Keratinocyte (primary cell): ENCODE results near the gene SH2B3. TPM values are rescaled to one million over a fixed set of nuclear protein-coding genes. Genes with fewer than 3 reads are reported as not detected.

Source experiments
- DNase-seq: peaks from one replicate; pipeline ENCODE4 v3.0.0-alpha.2; 2011; ENCODE audit warnings: low read depth, missing footprints, low spot score
- FAIRE-seq: peaks from 2 replicates; lab custom pipeline; 2011; peaks lifted over from hg19 to GRCh38; lab: Jason Lieb, UNC
- H2AFZ ChIP-seq: 2 replicates; pipeline ENCODE4 v1.6.0; 2012; ENCODE audit warnings: low read length, control low read depth, inconsistent platforms; ENCODE audit not compliant: control insufficient read depth
- H3K27ac ChIP-seq: 2 replicates; pipeline ENCODE4 v1.5.1; 2011; ENCODE audit warnings: low read length; ENCODE audit not compliant: control insufficient read depth, insufficient read depth
- H3K27me3 ChIP-seq: 3 replicates; pipeline ENCODE4 v1.6.0; 2011; ENCODE audit warnings: low read length; ENCODE audit not compliant: control insufficient read depth, insufficient read depth; ENCODE audit errors: extremely low read depth
- H3K36me3 ChIP-seq, 2 experiments: 2 replicates in 1 of 2; 3 replicates in 1 of 2; pipeline ENCODE4 v1.5.1; 2011; ENCODE audit warnings: low read length in 2 of 2, mild to moderate bottlenecking in 1 of 2; ENCODE audit not compliant: control insufficient read depth in 2 of 2, insufficient read depth in 2 of 2; ENCODE audit errors: extremely low read depth in 1 of 2
- H3K4me1 ChIP-seq: 3 replicates; pipeline ENCODE4 v1.5.1; 2011; ENCODE audit warnings: low read length; ENCODE audit not compliant: control insufficient read depth, insufficient read depth; ENCODE audit errors: extremely low read depth
- H3K4me2 ChIP-seq: 3 replicates; pipeline ENCODE4 v1.6.0; 2011; ENCODE audit warnings: low read depth, low read length; ENCODE audit not compliant: control insufficient read depth, insufficient read depth; ENCODE audit errors: extremely low read depth
- H3K4me3 ChIP-seq, 3 experiments: fragments of 200-600 bp in 1 of 3; sonication (generic) in 1 of 3; 2 replicates in 2 of 3; 3 replicates in 1 of 3; pipeline ENCODE4 v1.5.1; 2011 to 2016; ENCODE audit warnings: low read length in 3 of 3, mild to moderate bottlenecking in 3 of 3, control low read depth in 2 of 3, inconsistent platforms in 1 of 3, low read depth in 1 of 3, mixed read lengths in 1 of 3, mixed run types in 1 of 3, moderate library complexity in 1 of 3; ENCODE audit not compliant: control insufficient read depth in 2 of 3, insufficient read depth in 2 of 3; ENCODE audit errors: extremely low read depth in 1 of 3
- H3K79me2 ChIP-seq: 2 replicates; pipeline ENCODE4 v1.6.0; 2012; ENCODE audit warnings: low read length; ENCODE audit not compliant: control insufficient read depth, insufficient read depth
- H3K9ac ChIP-seq: 3 replicates; pipeline ENCODE4 v1.6.0; 2011; ENCODE audit warnings: low read length; ENCODE audit not compliant: control insufficient read depth, insufficient read depth; ENCODE audit errors: extremely low read depth
- H3K9me1 ChIP-seq: 3 replicates; pipeline ENCODE4 v1.6.0; 2011; ENCODE audit warnings: low read length; ENCODE audit not compliant: control insufficient read depth, insufficient read depth; ENCODE audit errors: extremely low read depth
- H3K9me3 ChIP-seq: 2 replicates; pipeline ENCODE4 v1.5.1; 2012; ENCODE audit warnings: low read depth, low read length; ENCODE audit not compliant: control insufficient read depth
- H4K20me1 ChIP-seq: 3 replicates; pipeline ENCODE4 v1.6.0; 2011; ENCODE audit warnings: low read length; ENCODE audit not compliant: control insufficient read depth, insufficient read depth; ENCODE audit errors: extremely low read depth
- EZH2 ChIP-seq: IDR thresholded peaks from one replicate; pipeline ENCODE4 v1.6.1; 2012; ENCODE audit warnings: inconsistent platforms, mild to moderate bottlenecking, low read length, moderate library complexity
- dilution Hi-C: fragments of 300-500 bp; cut with MboI; formaldehyde crosslinking; loops from one replicate; pipeline ENCODE4 v1.7.0; 2020; ENCODE audit warnings: low sequenced_read_pairs; ENCODE audit not compliant: extremely low pct_ligation_motif_present
- polyA plus RNA-seq, 5 experiments: library from polyadenylated mRNA; depleted of rRNA in 3 of 5; stranded (reverse) in 3 of 5; stranded (forward) in 1 of 5; unstranded in 1 of 5; fragments of >200 nt; gene quantifications; 1 replicate in 1 of 5; 2 replicates in 3 of 5; 3 replicates in 1 of 5; pipeline versions ENCODE4 v1.2.1 to v1.2.3, GENCODE V29; 2011 to 2012; ENCODE audit warnings: missing spikeins in 2 of 5, low read depth in 1 of 5, low replicate concordance in 1 of 5
- TF ChIP-seq, protein P1 (sequence below), 3 experiments: IDR thresholded peaks in 1 of 3; conservative IDR thresholded peaks in 1 of 3; optimal IDR thresholded peaks in 1 of 3; 2 replicates in 2 of 3; 3 replicates in 1 of 3; pipeline versions ENCODE3 to v1.5.1; 2011; ENCODE audit warnings: low read length in 3 of 3, mild to moderate bottlenecking in 3 of 3, moderate library complexity in 2 of 3, control low read depth in 1 of 3, inconsistent platforms in 1 of 3; ENCODE audit not compliant: insufficient read depth in 2 of 3; ENCODE audit errors: extremely low read depth in 1 of 3

Gene SH2B3
- polyA plus RNA-seq, 1 donor (not counting 4 experiments of a cell fraction or from before 2014, with no cell fraction given) = 7.7 TPM

DNA sequence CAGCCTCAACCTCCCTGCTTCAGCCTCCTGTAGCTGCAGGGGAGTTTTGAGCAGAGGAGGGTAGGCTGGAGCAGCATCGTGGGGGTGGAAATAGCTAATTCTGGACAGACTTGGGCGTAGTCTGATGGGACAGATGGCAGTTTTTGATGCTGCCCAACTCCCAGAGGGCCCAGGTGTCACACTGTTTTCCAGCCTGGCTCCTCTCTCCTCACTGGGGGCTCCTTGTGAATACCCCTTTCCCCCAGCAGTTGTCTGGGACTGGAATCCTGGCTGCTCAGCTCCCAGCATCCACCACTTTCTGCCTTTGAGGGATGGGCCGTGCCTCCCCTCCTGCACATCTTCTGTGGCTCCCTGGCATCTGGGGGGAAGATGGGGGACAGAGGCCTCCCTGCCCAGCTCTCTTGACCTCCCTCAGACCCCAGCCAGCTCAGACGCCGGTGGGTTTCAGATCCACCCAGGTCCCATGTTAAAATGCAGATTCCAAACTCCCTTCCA lies 34.0 kb downstream of the SH2B3 start:
- no peak for DNase-seq
- H3K9me3 ChIP-seq = no peaks in the 10 kb centered on the region
- H3K9ac ChIP-seq = no peak overlapping the region
- peaks cover 6% of the 10 kb centered on the region for H3K9me1 ChIP-seq
- H4K20me1 ChIP-seq = peaks cover 9% of the 10 kb centered on the region
- peaks cover 62% of the 10 kb centered on the region for H3K79me2 ChIP-seq
- no peaks in the 10 kb centered on the region for H3K27me3 ChIP-seq
- FAIRE-seq = no peak
- TF ChIP-seq, protein P1, sequence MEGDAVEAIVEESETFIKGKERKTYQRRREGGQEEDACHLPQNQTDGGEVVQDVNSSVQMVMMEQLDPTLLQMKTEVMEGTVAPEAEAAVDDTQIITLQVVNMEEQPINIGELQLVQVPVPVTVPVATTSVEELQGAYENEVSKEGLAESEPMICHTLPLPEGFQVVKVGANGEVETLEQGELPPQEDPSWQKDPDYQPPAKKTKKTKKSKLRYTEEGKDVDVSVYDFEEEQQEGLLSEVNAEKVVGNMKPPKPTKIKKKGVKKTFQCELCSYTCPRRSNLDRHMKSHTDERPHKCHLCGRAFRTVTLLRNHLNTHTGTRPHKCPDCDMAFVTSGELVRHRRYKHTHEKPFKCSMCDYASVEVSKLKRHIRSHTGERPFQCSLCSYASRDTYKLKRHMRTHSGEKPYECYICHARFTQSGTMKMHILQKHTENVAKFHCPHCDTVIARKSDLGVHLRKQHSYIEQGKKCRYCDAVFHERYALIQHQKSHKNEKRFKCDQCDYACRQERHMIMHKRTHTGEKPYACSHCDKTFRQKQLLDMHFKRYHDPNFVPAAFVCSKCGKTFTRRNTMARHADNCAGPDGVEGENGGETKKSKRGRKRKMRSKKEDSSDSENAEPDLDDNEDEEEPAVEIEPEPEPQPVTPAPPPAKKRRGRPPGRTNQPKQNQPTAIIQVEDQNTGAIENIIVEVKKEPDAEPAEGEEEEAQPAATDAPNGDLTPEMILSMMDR (optimal IDR thresholded peaks at IDR 0.05 in 1 of 3, IDR thresholded peaks at IDR 0.05 in 1 of 3, conservative IDR thresholded peaks at IDR 0.05 in 1 of 3; ENCODE audit: extremely low read depth in 1 of 3, insufficient read depth in 2 of 3, low read length in 3 of 3) = no peak
- TF ChIP-seq EZH2 = no peak
- H3K27ac ChIP-seq = no peak overlapping the region
- H2AFZ ChIP-seq = no peak overlapping the region
- no peak overlapping the region for H3K4me3 ChIP-seq
- peaks cover 1 to 14% of the 10 kb centered on the region in 2 experiments for H3K36me3 ChIP-seq
- dilution Hi-C loops = no loop called here
- peaks cover 39% of the 10 kb centered on the region for H3K4me1 ChIP-seq
- H3K4me2 ChIP-seq = no peak overlapping the region

DNA sequence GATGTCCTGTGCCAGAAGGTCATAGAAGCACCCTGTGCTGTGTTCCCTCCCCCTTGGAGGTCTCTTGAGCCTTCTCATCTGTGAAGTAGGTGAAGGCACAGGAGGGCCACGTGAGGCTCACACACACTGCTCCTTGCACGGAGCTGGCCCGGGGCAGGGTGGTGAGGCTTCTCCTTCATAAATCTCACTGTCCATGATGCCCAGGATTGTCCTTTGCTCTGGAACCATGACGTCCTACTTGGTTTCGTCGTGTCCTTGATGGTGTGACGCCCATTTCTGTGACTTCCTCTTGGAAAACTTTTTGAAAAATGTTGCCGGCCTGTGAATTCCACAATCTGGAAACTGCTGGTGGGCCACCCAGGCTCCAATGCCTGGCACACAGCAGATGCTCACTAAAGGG lies 34.4 kb downstream of the SH2B3 start:
- Histone ChIP-seq H4K20me1 (peaks cover 9% of the 10 kb centered on the region), H3K4me2 (no peak overlapping the region), H3K27me3 (no peaks in the 10 kb centered on the region), H3K4me3 (no peak overlapping the region), H3K79me2 (peaks cover 58% of the 10 kb centered on the region), H3K9me1 (peaks cover 6% of the 10 kb centered on the region), H3K9me3 (no peaks in the 10 kb centered on the region), H3K36me3 (peaks cover 1 to 18% of the 10 kb centered on the region in 2 experiments), H2AFZ (no peak overlapping the region), H3K27ac (no peak overlapping the region), H3K4me1 (peaks cover 35% of the 10 kb centered on the region), H3K9ac (no peak overlapping the region)
- no peak for FAIRE-seq
- no peak for DNase-seq
- no peak for TF ChIP-seq EZH2
- dilution Hi-C loops = no loop called here

DNA sequence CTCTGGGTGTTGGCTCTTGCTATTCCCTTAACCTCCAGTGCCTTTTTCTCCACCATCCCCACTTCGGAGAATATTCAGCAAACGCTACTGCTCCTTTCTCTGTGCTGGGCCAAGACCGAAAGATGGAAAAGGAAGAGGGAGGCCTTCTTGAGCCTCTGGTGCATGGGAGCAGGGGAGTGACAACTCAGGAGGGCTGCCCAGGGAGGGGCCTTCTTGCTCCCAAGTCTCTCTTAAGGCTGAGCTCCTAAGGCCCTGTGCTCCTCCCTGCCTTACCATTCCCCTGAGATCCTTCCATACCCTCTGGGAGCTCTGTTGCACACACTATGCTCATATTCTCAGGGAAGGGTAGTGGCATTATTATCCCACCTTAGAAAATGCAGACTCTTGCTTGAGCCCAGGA lies 34.9 kb downstream of the SH2B3 start:
- Histone ChIP-seq H3K27me3 (no peaks in the 10 kb centered on the region), H3K4me3 (no peak overlapping the region), H3K4me2 (no peak overlapping the region), H3K27ac (no peak overlapping the region), H3K9me1 (peaks cover 6% of the 10 kb centered on the region), H4K20me1 (peaks cover 9% of the 10 kb centered on the region), H3K79me2 (peaks cover 57% of the 10 kb centered on the region), H3K4me1 (peaks cover 34% of the 10 kb centered on the region), H3K9ac (no peak overlapping the region), H3K36me3 (peaks cover 1 to 22% of the 10 kb centered on the region in 2 experiments), H3K9me3 (no peaks in the 10 kb centered on the region), H2AFZ (no peak overlapping the region)
- no peak for FAIRE-seq
- TF ChIP-seq, protein P1 (optimal IDR thresholded peaks at IDR 0.05 in 1 of 3, IDR thresholded peaks at IDR 0.05 in 1 of 3, conservative IDR thresholded peaks at IDR 0.05 in 1 of 3; ENCODE audit: extremely low read depth in 1 of 3, insufficient read depth in 2 of 3, low read length in 3 of 3) = no peak
- TF ChIP-seq EZH2 = no peak
- dilution Hi-C loops = no loop called here
- no peak for DNase-seq
